Epithelial cell of proximal tubule (primary cell): Measurements from ENCODE around the gene COL23A1. TPM values are rescaled to one million over a fixed set of nuclear protein-coding genes. Genes with fewer than 3 reads are reported as not detected.

Experiments
- DNase-seq: peaks from one replicate; pipeline ENCODE4 v3.0.0-alpha.2; 2011; ENCODE audit warnings: low read depth
- H3K4me3 ChIP-seq: 2 replicates; pipeline ENCODE4 v1.5.1; 2011; ENCODE audit warnings: low read depth, mild to moderate bottlenecking, low read length
- CTCF ChIP-seq: conservative IDR thresholded peaks from 2 replicates; pipeline ENCODE4 v1.5.1; 2012; ENCODE audit warnings: low read depth, mild to moderate bottlenecking, low read length
- total RNA-seq: library from RNA; depleted of rRNA; stranded (reverse); fragments of >200 nt; gene quantifications from 2 replicates; pipeline ENCODE4 v1.2.3, GENCODE V29; 2015

The COL23A1 gene
- total RNA-seq, 1 donor from 2014 or later, result not detected

DNA sequence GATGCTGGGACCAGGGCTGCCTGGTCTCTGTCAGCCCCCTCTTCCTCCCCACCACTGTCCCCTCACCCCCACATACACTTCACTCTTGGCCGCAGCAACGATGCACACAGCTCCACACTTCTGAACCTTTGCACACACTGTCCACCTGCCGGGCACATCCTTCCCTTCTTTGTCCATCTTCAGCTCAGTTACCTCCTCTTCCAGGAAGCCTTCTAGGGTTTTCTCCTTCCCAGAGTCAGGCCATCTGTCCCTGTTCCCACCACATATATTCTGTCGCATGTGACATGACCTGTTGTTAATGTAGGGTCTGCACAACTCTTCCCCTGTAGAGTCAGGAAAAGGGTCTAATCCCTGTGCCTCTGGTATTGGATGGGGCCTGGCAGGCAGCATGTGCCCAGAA is 319.0 kb downstream of the COL23A1 start:
- TF ChIP-seq CTCF, result no peak

GRCh38 chr5:178269499-178269898 is 320.7 kb downstream of the COL23A1 start:
- no peak overlapping the region for H3K4me3 ChIP-seq
- TF ChIP-seq CTCF, result no peak
- DNase-seq, result no peak

More for the DNA sequence above, 319.0 kb downstream of the COL23A1 start:
- no peak overlapping the region for H3K4me3 ChIP-seq
- no peak for DNase-seq

DNA sequence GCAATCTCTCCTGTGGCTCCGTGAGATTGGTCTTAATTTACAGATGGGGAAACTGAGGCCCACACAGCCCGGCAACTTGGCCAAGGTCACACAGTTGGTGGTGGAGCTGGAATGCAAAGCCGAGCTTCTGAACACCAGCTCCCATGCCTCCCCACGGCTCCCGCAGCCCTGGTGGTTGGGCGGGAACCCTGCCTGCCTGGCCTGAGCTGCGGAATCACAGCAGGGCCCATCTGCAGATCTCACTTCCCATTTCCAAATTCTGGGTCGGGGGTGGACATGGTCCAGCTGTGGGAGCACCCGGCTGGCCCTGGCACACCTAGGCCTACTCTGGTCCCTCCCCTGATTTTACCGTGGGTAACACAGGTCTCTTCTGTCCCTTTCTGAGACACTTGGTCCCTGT is 322.3 kb downstream of the COL23A1 start:
- no peak for TF ChIP-seq CTCF
- H3K4me3 ChIP-seq, result no peak overlapping the region
- DNase-seq, result no peak

- DNase-seq, result no peak
- H3K4me3 ChIP-seq, result no peak overlapping the region
- TF ChIP-seq CTCF, result no peak
Observed at GRCh38 chr5:178267245-178267644, 322.9 kb downstream of the COL23A1 start.

DNA sequence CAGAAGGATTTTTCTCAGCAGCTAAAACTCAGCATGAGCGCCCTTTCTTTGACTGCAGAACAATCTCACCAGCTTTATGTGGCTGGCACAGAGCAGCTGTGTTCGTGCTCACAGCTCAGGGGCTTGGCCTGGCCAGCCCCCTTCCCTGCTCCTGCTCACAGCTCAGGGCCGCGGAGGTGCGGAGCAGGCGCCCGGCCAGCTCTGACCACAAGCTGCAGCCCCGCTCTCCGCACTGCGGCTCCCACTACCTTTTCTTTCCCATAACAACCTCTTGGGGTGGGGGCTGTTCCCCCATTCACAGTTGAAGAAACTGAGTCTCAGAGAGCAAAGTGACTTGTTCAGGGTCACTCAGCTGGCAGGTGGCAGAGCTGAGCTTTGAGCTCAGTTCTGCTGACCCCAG is 323.6 kb downstream of the COL23A1 start:
- DNase-seq, result no peak
- no peak for TF ChIP-seq CTCF
- H3K4me3 ChIP-seq, result no peak overlapping the region

DNA sequence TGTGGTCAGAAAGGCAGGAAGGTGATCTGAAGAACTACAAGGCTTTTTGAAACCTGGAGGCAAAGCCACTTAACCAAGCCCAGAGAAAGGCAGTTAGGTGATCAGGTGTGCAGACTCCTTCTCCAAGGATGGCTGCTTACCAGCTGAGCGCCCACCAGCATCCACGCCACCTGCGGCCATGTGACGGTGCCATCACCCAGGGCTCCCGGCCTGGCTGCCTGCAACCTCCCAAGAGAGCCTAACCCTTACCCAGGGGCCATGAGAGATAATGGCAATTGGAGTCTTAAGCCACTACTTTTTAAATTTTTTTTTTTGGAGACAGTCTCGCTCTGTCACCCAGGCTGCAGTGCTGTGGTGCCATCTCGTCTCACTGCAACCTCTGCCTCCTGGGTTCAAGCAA is 324.4 kb downstream of the COL23A1 start:
- TF ChIP-seq CTCF, result no peak
- H3K4me3 ChIP-seq, result no peak overlapping the region
- no peak for DNase-seq

DNA sequence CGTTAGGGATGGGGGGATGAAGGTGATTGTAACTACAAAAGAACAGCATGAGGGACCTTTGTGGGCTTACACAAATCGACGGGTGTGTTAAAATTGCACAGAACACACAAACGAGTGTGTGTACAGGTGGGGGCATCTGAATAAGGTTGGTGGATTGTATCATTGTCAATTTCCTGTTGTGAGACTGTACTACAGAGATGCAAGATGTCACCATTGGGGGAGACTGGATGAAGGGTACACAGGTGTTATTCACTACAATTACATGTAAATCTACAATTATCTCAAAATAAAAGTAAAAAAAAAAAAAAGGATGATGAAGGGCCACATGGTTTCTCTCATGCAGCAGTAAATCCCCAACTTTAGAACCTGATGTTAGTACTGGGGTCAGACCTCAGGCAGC is 326.1 kb downstream of the COL23A1 start:
- H3K4me3 ChIP-seq, result no peak overlapping the region
- no peak for DNase-seq
- TF ChIP-seq CTCF, result no peak
